ENCODE measurements around the gene IRF2.

The IRF2 gene

GRCh38 chr4:184474263-184475095 is at the start of gene IRF2:
IRF2 (minus strand) TSS chr4:184474550; CDS start chr4:184429064, 45,486 bp downstream.
- peak; percentile 86 to 95 (median 95) for DNase-seq (ENCODE audit: low read depth in 3 of 3)

- no peak for DNase-seq (ENCODE audit: low read depth in 3 of 3)
Measured at GRCh38 chr4:184515606-184516005, 41.3 kb upstream of the IRF2 start.

- DNase-seq (ENCODE audit: low read depth in 3 of 3) = peak in 1 of 3 experiments; percentile 33
Measured at GRCh38 chr4:184514121-184514988, 40.0 kb upstream of the IRF2 start.

GRCh38 chr4:184513802-184514120 is 39.4 kb upstream of the IRF2 start:
- no peak for DNase-seq (ENCODE audit: low read depth in 3 of 3)

GRCh38 chr4:184511156-184511555 is 36.8 kb upstream of the IRF2 start:
- no peak for DNase-seq (ENCODE audit: low read depth in 3 of 3)

- no peak for DNase-seq (ENCODE audit: low read depth in 3 of 3)
Measured at GRCh38 chr4:184510401-184510800, 36.1 kb upstream of the IRF2 start.

GRCh38 chr4:184506527-184507121 is 32.3 kb upstream of the IRF2 start:
- DNase-seq (ENCODE audit: low read depth in 3 of 3) = no peak

GRCh38 chr4:184504385-184504784 is 30.0 kb upstream of the IRF2 start:
- no peak for DNase-seq (ENCODE audit: low read depth in 3 of 3)

GRCh38 chr4:184503869-184504300 is 29.5 kb upstream of the IRF2 start:
- no peak for DNase-seq (ENCODE audit: low read depth in 3 of 3)

- DNase-seq (ENCODE audit: low read depth in 3 of 3) = no peak
Measured at GRCh38 chr4:184500748-184501589, 26.6 kb upstream of the IRF2 start.

- DNase-seq (ENCODE audit: low read depth in 3 of 3) = no peak
Measured at GRCh38 chr4:184499996-184500395, 25.6 kb upstream of the IRF2 start.

GRCh38 chr4:184498598-184498997 is 24.2 kb upstream of the IRF2 start:
- DNase-seq (ENCODE audit: low read depth in 3 of 3) = no peak

GRCh38 chr4:184489771-184490170 is 15.4 kb upstream of the IRF2 start:
- no peak for DNase-seq (ENCODE audit: low read depth in 3 of 3)

- DNase-seq (ENCODE audit: low read depth in 3 of 3) = no peak
Measured at GRCh38 chr4:184487503-184487902, 13.2 kb upstream of the IRF2 start.

GRCh38 chr4:184485279-184485678 is 10.9 kb upstream of the IRF2 start:
- no peak for DNase-seq (ENCODE audit: low read depth in 3 of 3)

GRCh38 chr4:184481544-184481943 is 7.2 kb upstream of the IRF2 start:
- DNase-seq (ENCODE audit: low read depth in 3 of 3) = no peak

GRCh38 chr4:184479516-184479950 is 5.2 kb upstream of the IRF2 start:
- no peak for DNase-seq (ENCODE audit: low read depth in 3 of 3)

- no peak for DNase-seq (ENCODE audit: low read depth in 3 of 3)
Measured at GRCh38 chr4:184477201-184477999, 3.0 kb upstream of the IRF2 start.

GRCh38 chr4:184476695-184477094 is 2.3 kb upstream of the IRF2 start:
- no peak for DNase-seq (ENCODE audit: low read depth in 3 of 3)

- no peak for DNase-seq (ENCODE audit: low read depth in 3 of 3)
Measured at GRCh38 chr4:184475498-184475897, 1.1 kb upstream of the IRF2 start.

- DNase-seq (ENCODE audit: low read depth in 3 of 3) = peak in 2 of 3 experiments; percentile 51 to 55
Measured at GRCh38 chr4:184475096-184475461, 729 bp upstream of the IRF2 start.
